Lung (tissue), 12 donors: ENCODE results near the gene NLRP6. TPM values are rescaled to one million over a fixed set of nuclear protein-coding genes. Genes with fewer than 3 reads are reported as not detected.

Experiments used
- ATAC-seq: fragments of 200-7000 bp; cut with Tn5 transposase; one replicate; pipeline ENCODE4 v1.9.1; 2020; ENCODE audit warnings: moderate number of reproducible peaks; ENCODE audit not compliant: insufficient read depth, low FRiP score
- DNase-seq, 3 donors: peaks; one replicate each; pipeline ENCODE4 v3.0.0-alpha.2; 2013 to 2017
- H3K27ac ChIP-seq, 2 donors: one replicate each; pipeline ENCODE4 v1.5.1; 2013; ENCODE audit warnings: mild to moderate bottlenecking in 2 of 2, moderate library complexity in 2 of 2, control low read depth in 1 of 2, inconsistent platforms in 1 of 2, low read depth in 1 of 2, low read length in 1 of 2
- H3K27me3 ChIP-seq, 3 donors: one replicate each; pipeline ENCODE4 v1.5.1; 2013; ENCODE audit warnings: low read length in 2 of 3; ENCODE audit not compliant: control insufficient read depth in 3 of 3, insufficient read depth in 3 of 3
- H3K36me3 ChIP-seq, 4 donors: one replicate each; pipeline ENCODE4 v1.5.1; 2013; ENCODE audit warnings: low read length in 4 of 4, mild to moderate bottlenecking in 1 of 4, moderate library complexity in 1 of 4; ENCODE audit not compliant: control insufficient read depth in 4 of 4, insufficient read depth in 4 of 4
- H3K4me1 ChIP-seq, 5 donors: one replicate each; pipeline ENCODE4 v1.5.1; 2013; ENCODE audit warnings: low read length in 5 of 5, mild to moderate bottlenecking in 2 of 5, moderate library complexity in 1 of 5; ENCODE audit not compliant: control insufficient read depth in 5 of 5, insufficient read depth in 5 of 5
- H3K4me3 ChIP-seq: one replicate; pipeline ENCODE4 v1.5.1; 2013; ENCODE audit warnings: mild to moderate bottlenecking, control low read depth, moderate library complexity
- H3K9ac ChIP-seq, 2 donors: one replicate each; pipeline ENCODE4 v1.5.1; 2013; ENCODE audit warnings: low read length in 2 of 2, control low read depth in 1 of 2; ENCODE audit not compliant: insufficient read depth in 1 of 2
- H3K9me3 ChIP-seq, 4 donors: one replicate each; pipeline ENCODE4 v1.5.1; 2013; ENCODE audit warnings: low read length in 3 of 4, mild to moderate bottlenecking in 1 of 4, moderate library complexity in 1 of 4; ENCODE audit not compliant: control insufficient read depth in 4 of 4, insufficient read depth in 3 of 4
- WGBS, 2 donors: extraction: QIAGEN DNeasy Blood & Tissue Kit; methylation state at CpG; one replicate each; pipeline ENCODE4 v1.1.7; 2013; 5-methylcytosine and 5-hydroxymethylcytosine counted together
- polyA plus RNA-seq, 2 donors: library from polyadenylated mRNA; stranded (reverse); fragments of 200-250 nt; gene quantifications; one replicate each; pipeline ENCODE4 v1.2.1, GENCODE V29; 2013
- total RNA-seq, 2 donors: library from RNA; depleted of rRNA in 1 of 2; stranded (reverse); fragments of >200 nt in 1 of 2; gene quantifications; one replicate each; pipeline ENCODE4 v1.2.1, GENCODE V29; 2014 to 2021
- TF ChIP-seq, protein P1 (sequence below): IDR thresholded peaks from 2 replicates; pipeline ENCODE4 v1.5.1; 2012; ENCODE audit warnings: mild to moderate bottlenecking; ENCODE audit errors: control extremely low read depth, extremely low read depth
- donor health status: control.
- donor health status: control.
- donor health status: Bipolar disorder and iron deficiency.
- donor health status: healthy.
- donor health status: DM: yes; HTN: yes; CAD: no.

Gene NLRP6
- total and polyA plus RNA-seq, 4 donors: 0.08 to 9.6 (median 2.4) TPM

DNA sequence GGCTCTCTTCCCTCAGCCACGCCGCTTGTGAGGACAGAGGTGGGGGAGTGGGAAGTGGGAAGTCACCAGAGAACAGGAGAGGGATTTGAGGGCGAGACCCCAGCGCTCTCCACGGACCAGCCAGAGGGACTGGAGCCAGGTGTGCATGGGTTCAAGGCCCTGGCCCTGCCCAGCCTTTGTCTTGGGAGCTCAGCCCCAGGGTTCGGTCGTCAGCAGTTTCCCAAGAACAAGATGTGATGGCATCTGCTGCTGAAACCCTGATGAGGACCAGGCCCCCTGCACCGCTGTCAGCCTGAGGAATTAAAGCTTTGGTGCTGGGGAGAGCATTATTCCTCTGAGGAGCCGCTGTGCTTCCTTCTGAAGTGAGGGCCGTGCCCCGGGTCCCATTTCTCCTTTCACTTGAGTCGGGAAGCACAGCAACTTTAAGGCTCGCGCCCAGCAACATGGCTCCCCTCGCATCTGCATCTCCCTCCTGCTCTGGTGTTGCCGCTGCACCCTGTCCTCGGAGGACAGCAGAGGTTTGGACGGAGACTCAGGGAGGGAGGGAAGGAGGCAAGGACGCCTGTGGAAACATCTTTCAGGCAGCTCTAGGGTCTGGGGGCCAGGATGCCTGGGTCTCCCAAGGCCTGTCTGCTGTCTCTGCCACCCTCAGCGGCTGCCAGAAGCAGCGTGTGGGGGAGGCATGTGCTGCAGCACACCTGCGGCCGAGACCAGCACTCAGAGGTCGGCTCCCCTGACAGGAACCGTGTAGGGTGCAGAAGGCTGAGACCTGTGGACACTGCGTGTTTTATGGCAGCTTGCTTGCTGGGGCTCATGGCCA lies 17.4 kb downstream of the NLRP6 start:
- Histone ChIP-seq H3K9me3 (no peaks in the 10 kb centered on the region), H3K36me3 (peaks cover 0 to 23% (median 0%) of the 10 kb centered on the region in 4 donors), H3K27me3 (peaks cover 0 to 5% (median 4%) of the 10 kb centered on the region in 3 donors), H3K9ac (no peak overlapping the region), H3K4me1 (peaks cover 0 to 5% (median 0%) of the 10 kb centered on the region in 5 donors), H3K27ac (no peak overlapping the region), H3K4me3 (no peak overlapping the region)
- no peak for ATAC-seq
- TF ChIP-seq, protein P1, sequence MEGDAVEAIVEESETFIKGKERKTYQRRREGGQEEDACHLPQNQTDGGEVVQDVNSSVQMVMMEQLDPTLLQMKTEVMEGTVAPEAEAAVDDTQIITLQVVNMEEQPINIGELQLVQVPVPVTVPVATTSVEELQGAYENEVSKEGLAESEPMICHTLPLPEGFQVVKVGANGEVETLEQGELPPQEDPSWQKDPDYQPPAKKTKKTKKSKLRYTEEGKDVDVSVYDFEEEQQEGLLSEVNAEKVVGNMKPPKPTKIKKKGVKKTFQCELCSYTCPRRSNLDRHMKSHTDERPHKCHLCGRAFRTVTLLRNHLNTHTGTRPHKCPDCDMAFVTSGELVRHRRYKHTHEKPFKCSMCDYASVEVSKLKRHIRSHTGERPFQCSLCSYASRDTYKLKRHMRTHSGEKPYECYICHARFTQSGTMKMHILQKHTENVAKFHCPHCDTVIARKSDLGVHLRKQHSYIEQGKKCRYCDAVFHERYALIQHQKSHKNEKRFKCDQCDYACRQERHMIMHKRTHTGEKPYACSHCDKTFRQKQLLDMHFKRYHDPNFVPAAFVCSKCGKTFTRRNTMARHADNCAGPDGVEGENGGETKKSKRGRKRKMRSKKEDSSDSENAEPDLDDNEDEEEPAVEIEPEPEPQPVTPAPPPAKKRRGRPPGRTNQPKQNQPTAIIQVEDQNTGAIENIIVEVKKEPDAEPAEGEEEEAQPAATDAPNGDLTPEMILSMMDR: no peak
- DNase-seq: no peak
- 86 to 88% methylated on average over 26 of the region's 26 CpGs for WGBS, 2 donors

DNA sequence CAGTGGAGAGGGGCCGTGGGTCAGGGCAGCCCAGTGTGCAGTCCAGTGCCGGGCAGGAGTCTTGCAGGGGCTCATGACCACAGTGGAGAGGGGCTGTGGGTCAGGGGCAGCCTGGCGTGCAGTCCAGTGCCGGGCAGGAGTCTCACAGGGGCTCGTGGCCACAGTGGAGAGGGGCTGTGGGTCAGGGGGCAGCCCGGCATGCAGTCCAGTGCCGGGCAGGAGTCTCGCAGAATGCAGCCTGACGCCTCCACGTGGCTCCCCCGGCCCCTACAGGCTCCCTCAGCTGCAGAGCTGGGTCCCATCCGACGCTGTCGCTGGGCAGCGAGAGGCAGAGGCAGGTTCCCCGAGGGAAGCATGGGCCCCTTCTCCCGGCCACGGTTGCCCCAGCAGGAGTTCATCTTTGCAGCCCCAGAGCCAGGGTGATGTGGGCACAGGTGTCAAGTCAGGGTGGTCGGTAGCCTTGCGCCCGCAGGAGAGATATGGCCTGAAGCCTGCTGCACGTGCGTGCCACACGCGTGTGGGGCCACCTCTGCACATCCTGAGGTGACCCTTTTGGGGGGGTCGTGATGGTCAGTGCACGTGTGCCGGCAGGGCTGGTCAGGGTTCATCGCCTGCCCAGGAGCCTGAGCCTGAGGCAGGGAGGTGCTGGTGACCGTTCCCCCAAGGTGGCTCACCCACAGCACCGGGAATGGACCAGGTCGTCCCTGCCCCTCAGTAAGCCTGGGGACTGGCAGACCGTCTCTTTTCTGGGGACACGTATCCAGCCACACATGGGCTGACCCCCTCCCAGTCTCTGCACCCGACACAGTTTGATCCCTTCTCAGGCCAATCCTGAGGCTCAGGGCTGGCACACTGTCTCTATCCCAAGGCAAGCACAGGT lies 18.2 kb downstream of the NLRP6 start:
- Histone ChIP-seq H3K4me3 (no peak overlapping the region), H3K9ac (no peak overlapping the region), H3K36me3 (peaks cover 0 to 19% (median 0%) of the 10 kb centered on the region in 4 donors), H3K27ac (no peak overlapping the region), H3K27me3 (peaks cover 0 to 8% (median 6%) of the 10 kb centered on the region in 3 donors), H3K4me1 (peaks cover 0 to 4% (median 0%) of the 10 kb centered on the region in 5 donors), H3K9me3 (no peaks in the 10 kb centered on the region)
- TF ChIP-seq, protein P1: no peak
- no peak for DNase-seq
- ATAC-seq: no peak
- WGBS, 2 donors: 77 to 85% methylated on average over 35 of the region's 35 CpGs

DNA sequence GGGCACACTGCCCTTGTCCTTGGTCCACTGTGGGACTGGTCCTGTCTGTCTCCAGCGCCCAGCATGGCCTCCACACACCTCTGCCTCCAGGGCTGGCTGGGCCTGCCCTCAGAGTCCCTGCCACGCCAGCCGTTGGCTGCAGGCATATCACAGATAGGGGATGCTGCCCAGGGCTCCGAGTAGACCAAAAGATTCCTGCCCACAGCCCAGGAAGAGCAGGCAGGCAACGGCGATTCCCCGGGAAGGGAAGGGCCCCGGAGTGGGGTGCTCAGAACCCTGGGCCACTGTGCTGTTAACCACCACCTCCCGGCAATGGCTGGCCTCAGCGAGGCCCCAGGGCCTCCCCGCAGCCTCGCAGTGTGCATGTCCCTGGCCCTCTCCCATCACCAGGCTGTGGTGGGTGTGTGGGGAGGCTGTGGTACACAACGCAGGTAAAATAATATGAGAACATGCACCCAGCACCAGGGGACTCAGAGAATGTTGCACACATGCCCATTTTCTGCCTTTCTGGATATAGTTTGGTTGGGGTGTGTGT lies 18.9 kb downstream of the NLRP6 start:
- ATAC-seq (no peak), DNase-seq (no peak)
- H3K9me3 ChIP-seq: no peaks in the 10 kb centered on the region
- peaks cover 0 to 8% (median 6%) of the 10 kb centered on the region in 3 donors for H3K27me3 ChIP-seq
- 63 to 83% methylated on average over 13 of the region's 13 CpGs for WGBS, 2 donors
- no peak overlapping the region for H3K4me3 ChIP-seq
- peaks cover 0 to 4% (median 0%) of the 10 kb centered on the region in 5 donors for H3K4me1 ChIP-seq
- H3K27ac ChIP-seq: no peak overlapping the region
- H3K9ac ChIP-seq: no peak overlapping the region
- peaks cover 0 to 16% (median 0%) of the 10 kb centered on the region in 4 donors for H3K36me3 ChIP-seq
- TF ChIP-seq, protein P1: no peak
